Trophoblast cell (in vitro differentiated cells and primary cell): ENCODE data around the gene POLR2L.
A peak's percentile ranks its signal among the peaks of the same experiment; 100 is the strongest.

ENCODE experiments used
- DNase-seq, 2 donors: peaks; one replicate each; pipeline ENCODE4 v3.0.0-alpha.2; 2016
- H2AFZ ChIP-seq: 2 replicates; pipeline ENCODE4 v1.6.1; 2013; ENCODE audit warnings: low read length, moderate library complexity, mild to moderate bottlenecking; ENCODE audit not compliant: insufficient read depth, poor library complexity
- H2AK5ac ChIP-seq: 2 replicates; pipeline ENCODE4 v1.6.1; 2013; ENCODE audit warnings: mild to moderate bottlenecking, low read length
- H2BK120ac ChIP-seq: 2 replicates; pipeline ENCODE4 v1.6.1; 2013; ENCODE audit warnings: low read length, mild to moderate bottlenecking, moderate library complexity; ENCODE audit not compliant: insufficient read depth, poor library complexity
- H2BK12ac ChIP-seq: 2 replicates; pipeline ENCODE4 v1.6.1; 2013; ENCODE audit warnings: mild to moderate bottlenecking, low read length, moderate library complexity
- H2BK5ac ChIP-seq: 2 replicates; pipeline ENCODE4 v1.6.1; 2013; ENCODE audit warnings: low read length, low read depth, moderate library complexity, mild to moderate bottlenecking; ENCODE audit not compliant: poor library complexity
- H3K14ac ChIP-seq: 2 replicates; pipeline ENCODE4 v1.6.1; 2013; ENCODE audit warnings: mild to moderate bottlenecking, low read length
- H3K18ac ChIP-seq: 2 replicates; pipeline ENCODE4 v1.6.1; 2013; ENCODE audit warnings: mild to moderate bottlenecking, low read length
- H3K23ac ChIP-seq: 2 replicates; pipeline ENCODE4 v1.6.1; 2013; ENCODE audit warnings: low read length
- H3K27ac ChIP-seq: 2 replicates; pipeline ENCODE4 v1.5.1; 2013; ENCODE audit warnings: low read depth, mild to moderate bottlenecking, inconsistent platforms, low read length, moderate library complexity
- H3K27me3 ChIP-seq: 2 replicates; pipeline ENCODE4 v1.6.1; 2013; ENCODE audit warnings: inconsistent platforms, mild to moderate bottlenecking, low read length, moderate library complexity; ENCODE audit not compliant: insufficient read depth
- H3K36me3 ChIP-seq, 2 experiments: 1 replicate in 1 of 2; 2 replicates in 1 of 2; pipeline ENCODE4 v1.6.1; 2013; ENCODE audit warnings: low read length in 2 of 2, mild to moderate bottlenecking in 2 of 2, moderate library complexity in 1 of 2; ENCODE audit not compliant: insufficient read depth in 2 of 2, control insufficient read depth in 1 of 2
- H3K4ac ChIP-seq: 2 replicates; pipeline ENCODE4 v1.6.1; 2013; ENCODE audit warnings: low read depth, mild to moderate bottlenecking, low read length, moderate library complexity
- H3K4me1 ChIP-seq, 2 experiments: 1 replicate in 1 of 2; 2 replicates in 1 of 2; pipeline ENCODE4 v1.6.1; 2013; ENCODE audit warnings: low read length in 2 of 2, mild to moderate bottlenecking in 2 of 2, moderate library complexity in 1 of 2; ENCODE audit not compliant: insufficient read depth in 2 of 2, control insufficient read depth in 1 of 2
- H3K4me2 ChIP-seq: 2 replicates; pipeline ENCODE4 v1.6.1; 2013; ENCODE audit warnings: inconsistent platforms, mild to moderate bottlenecking, low read length, moderate library complexity
- H3K4me3 ChIP-seq: 2 replicates; pipeline ENCODE4 v1.5.1; 2013; ENCODE audit warnings: mild to moderate bottlenecking, low read depth, low read length, inconsistent platforms
- H3K79me1 ChIP-seq: one replicate; pipeline ENCODE4 v1.6.1; 2013; ENCODE audit warnings: low read length
- H3K79me2 ChIP-seq: 2 replicates; pipeline ENCODE4 v1.6.1; 2013; ENCODE audit warnings: low read length, mild to moderate bottlenecking; ENCODE audit not compliant: control insufficient read depth, insufficient read depth, poor library complexity
- H3K9ac ChIP-seq: 2 replicates; pipeline ENCODE4 v1.6.1; 2013; ENCODE audit warnings: mild to moderate bottlenecking, low read length
- H3K9me3 ChIP-seq: 2 replicates; pipeline ENCODE4 v1.6.1; 2013; ENCODE audit warnings: low read depth, mild to moderate bottlenecking, control low read depth, inconsistent platforms, low read length; ENCODE audit not compliant: insufficient read depth
- H4K12ac ChIP-seq: 2 replicates; pipeline ENCODE4 v1.6.1; 2013; ENCODE audit warnings: low read depth, mild to moderate bottlenecking, low read length, moderate library complexity
- H4K8ac ChIP-seq: 2 replicates; pipeline ENCODE4 v1.6.1; 2013; ENCODE audit warnings: low read depth, mild to moderate bottlenecking, low read length, moderate library complexity
- H4K91ac ChIP-seq: one replicate; pipeline ENCODE4 v1.6.1; 2013; ENCODE audit warnings: low read depth, mild to moderate bottlenecking, low read length, moderate library complexity
- WGBS: extraction: QIAGEN DNeasy Blood & Tissue Kit; methylation state at CpG from one replicate; pipeline ENCODE4 v1.1.7; 2013; ENCODE audit warnings: missing lambda C conversion rate; ENCODE audit not compliant: insufficient read length, insufficient coverage; ENCODE audit errors: extremely low coverage; 5-methylcytosine and 5-hydroxymethylcytosine counted together

POLR2L gene

GRCh38 chr11:863023-863909 is 20.9 kb upstream of the POLR2L start:
- WGBS, result no CpG with 5 or more reads among the region's 24 CpGs
- no peak overlapping the region for H3K23ac ChIP-seq

GRCh38 chr11:862696-863022 is 20.3 kb upstream of the POLR2L start:
- no peaks in the 10 kb centered on the region for H3K79me2 ChIP-seq
- no CpG with 5 or more reads among the region's 12 CpGs for WGBS
- no peak for DNase-seq

More at GRCh38 chr11:863023-863909, 20.9 kb upstream of the POLR2L start:
- Histone ChIP-seq H2BK5ac (no peak overlapping the region), H2BK12ac (no peak overlapping the region), H3K9me3 (peaks cover 1% of the 10 kb centered on the region), H3K4me2 (no peak overlapping the region), H3K27ac (no peak overlapping the region), H2BK120ac (no peak overlapping the region), H2AK5ac (no peak overlapping the region), H3K79me1 (no peaks in the 10 kb centered on the region), H4K91ac (no peak overlapping the region), H4K8ac (no peak overlapping the region), H3K4me3 (no peak overlapping the region), H4K12ac (peak overlapping the region; percentile 7), H3K9ac (no peak overlapping the region), H2AFZ (no peak overlapping the region), H3K4me1 (no peaks in the 10 kb centered on the region), H3K18ac (no peak overlapping the region), H3K4ac (no peak overlapping the region), H3K14ac (no peak overlapping the region), H3K36me3 (peaks cover 5 to 7% of the 10 kb centered on the region in 2 experiments), H3K79me2 (no peaks in the 10 kb centered on the region), H3K27me3 (no peaks in the 10 kb centered on the region)
- DNase-seq, result no peak

GRCh38 chr11:862081-862661 is 19.8 kb upstream of the POLR2L start:
- H2AK5ac ChIP-seq, result no peak overlapping the region
- no peak overlapping the region for H3K4me3 ChIP-seq
- no peak overlapping the region for H2BK12ac ChIP-seq
- peaks cover 1% of the 10 kb centered on the region for H3K9me3 ChIP-seq
- no peak overlapping the region for H4K8ac ChIP-seq
- no peak for DNase-seq
- H2BK5ac ChIP-seq, result no peak overlapping the region
- H3K9ac ChIP-seq, result no peak overlapping the region
- no peak overlapping the region for H2BK120ac ChIP-seq
- no peak overlapping the region for H3K4ac ChIP-seq
- H4K12ac ChIP-seq, result no peak overlapping the region
- H4K91ac ChIP-seq, result no peak overlapping the region
- H3K4me1 ChIP-seq, result no peaks in the 10 kb centered on the region
- H3K36me3 ChIP-seq, result peaks cover 5 to 7% of the 10 kb centered on the region in 2 experiments
- no peak overlapping the region for H2AFZ ChIP-seq
- no peak overlapping the region for H3K4me2 ChIP-seq
- no peaks in the 10 kb centered on the region for H3K79me2 ChIP-seq
- H3K27ac ChIP-seq, result no peak overlapping the region
- no peak overlapping the region for H3K18ac ChIP-seq
- no CpG with 5 or more reads among the region's 20 CpGs for WGBS
- no peak overlapping the region for H3K14ac ChIP-seq
- H3K79me1 ChIP-seq, result no peaks in the 10 kb centered on the region
- H3K27me3 ChIP-seq, result no peaks in the 10 kb centered on the region
- H3K23ac ChIP-seq, result no peak overlapping the region

More at GRCh38 chr11:862696-863022, 20.3 kb upstream of the POLR2L start:
- no peak overlapping the region for H3K4me2 ChIP-seq
- H4K8ac ChIP-seq, result no peak overlapping the region
- no peak overlapping the region for H4K91ac ChIP-seq
- H2AK5ac ChIP-seq, result no peak overlapping the region
- H2BK120ac ChIP-seq, result no peak overlapping the region
- no peak overlapping the region for H3K18ac ChIP-seq
- H3K14ac ChIP-seq, result no peak overlapping the region
- H2AFZ ChIP-seq, result no peak overlapping the region
- no peak overlapping the region for H2BK5ac ChIP-seq
- no peak overlapping the region for H3K23ac ChIP-seq
- H3K4ac ChIP-seq, result no peak overlapping the region
- peaks cover 1% of the 10 kb centered on the region for H3K9me3 ChIP-seq
- no peak overlapping the region for H3K4me3 ChIP-seq
- H3K9ac ChIP-seq, result no peak overlapping the region
- H4K12ac ChIP-seq, result peak overlapping the region; percentile 7
- no peak overlapping the region for H3K27ac ChIP-seq
- H3K79me1 ChIP-seq, result no peaks in the 10 kb centered on the region
- H3K4me1 ChIP-seq, result no peaks in the 10 kb centered on the region
- peaks cover 5 to 7% of the 10 kb centered on the region in 2 experiments for H3K36me3 ChIP-seq
- H3K27me3 ChIP-seq, result no peaks in the 10 kb centered on the region
- H2BK12ac ChIP-seq, result no peak overlapping the region

- WGBS, result no CpG with 5 or more reads among the region's 14 CpGs
- no peak overlapping the region for H2AK5ac ChIP-seq
- H3K4me3 ChIP-seq, result no peak overlapping the region
- H3K4me1 ChIP-seq, result no peaks in the 10 kb centered on the region
- H3K14ac ChIP-seq, result no peak overlapping the region
- H4K12ac ChIP-seq, result no peak overlapping the region
- no peak overlapping the region for H3K9ac ChIP-seq
- H3K79me1 ChIP-seq, result no peaks in the 10 kb centered on the region
- DNase-seq, result no peak
- no peak overlapping the region for H3K18ac ChIP-seq
- H3K79me2 ChIP-seq, result no peaks in the 10 kb centered on the region
- H3K27me3 ChIP-seq, result no peaks in the 10 kb centered on the region
- no peak overlapping the region for H3K4ac ChIP-seq
- no peak overlapping the region for H2BK5ac ChIP-seq
- H3K36me3 ChIP-seq, result peaks cover 0 to 5% of the 10 kb centered on the region in 2 experiments
- H3K23ac ChIP-seq, result no peak overlapping the region
- H3K4me2 ChIP-seq, result no peak overlapping the region
- H3K27ac ChIP-seq, result no peak overlapping the region
- no peak overlapping the region for H2BK120ac ChIP-seq
- H2BK12ac ChIP-seq, result no peak overlapping the region
- no peak overlapping the region for H2AFZ ChIP-seq
- H4K8ac ChIP-seq, result no peak overlapping the region
- H3K9me3 ChIP-seq, result peaks cover 1% of the 10 kb centered on the region
- H4K91ac ChIP-seq, result no peak overlapping the region
Observed at GRCh38 chr11:861105-861479, 18.8 kb upstream of the POLR2L start.
